ENCODE measurements around the gene OR56A4. TPM values are rescaled to one million over a fixed set of nuclear protein-coding genes. Genes with fewer than 3 reads are reported as not detected.

Gene OR56A4
- total RNA-seq: not detected in 2 replicates

DNA sequence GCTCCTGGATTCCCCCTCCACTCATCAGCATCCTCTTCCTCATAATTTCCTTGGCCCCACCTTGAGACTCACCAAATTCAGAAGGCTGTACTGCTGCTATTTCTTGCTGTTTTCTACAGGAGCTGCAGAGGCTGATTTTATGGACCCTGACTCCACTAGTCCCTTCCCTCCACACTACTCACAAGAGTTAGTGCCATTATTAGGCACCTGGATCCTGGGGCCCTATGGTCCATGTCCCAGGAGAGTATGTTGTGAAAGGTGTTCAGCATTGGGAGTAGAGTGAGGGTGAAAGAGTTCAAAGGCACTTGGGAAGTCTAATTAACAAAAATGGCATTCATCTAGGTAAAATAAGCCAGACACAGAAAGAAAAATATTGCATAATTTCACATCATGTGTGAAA is at the start of gene OR56A4:
Gene OR56A4, minus strand, starts transcription at position 101 of the 400 bp plus-strand sequence. CDS start 3,954 bp downstream, outside the sequence.

DNA sequence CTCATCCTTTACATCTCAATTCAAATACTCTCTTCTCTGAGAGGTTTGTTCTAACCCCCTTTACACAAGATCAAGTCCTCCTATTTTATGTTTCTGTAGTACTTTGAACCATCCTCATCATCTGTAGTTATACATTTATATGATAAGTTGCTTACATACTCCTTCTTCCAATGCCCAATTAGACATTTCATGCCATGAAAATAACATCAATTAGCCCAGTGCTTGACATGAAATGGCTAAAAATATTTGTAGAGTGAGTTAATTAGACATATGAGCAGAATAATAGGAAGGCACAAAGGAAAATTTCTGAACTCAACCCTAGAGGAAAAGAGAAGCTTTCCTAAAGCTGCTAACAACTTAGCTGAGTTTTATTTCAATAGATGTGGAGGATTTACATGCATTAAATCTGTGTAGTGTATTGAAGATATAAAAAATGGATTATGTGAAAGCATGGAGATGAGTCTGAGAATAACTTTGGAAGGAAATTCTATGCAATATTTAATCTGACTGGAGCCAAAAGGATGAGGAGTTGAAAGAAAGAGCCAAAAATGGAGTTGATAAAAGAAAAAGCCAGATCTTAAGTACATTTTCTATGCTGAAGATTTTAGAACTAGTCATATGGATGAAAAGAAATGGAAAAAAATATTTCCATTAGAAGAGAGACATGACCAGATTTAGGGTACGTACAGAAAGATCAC is 24.1 kb upstream of the OR56A4 start, which contains the start of gene OR56A1:
Gene OR56A1, minus strand, starts transcription at position 51 of the 698 bp plus-strand sequence. CDS start 3,066 bp downstream, outside the sequence.

GRCh38 chr11:5986885-5987284 is 19.9 kb downstream of the OR56A4 start, which contains the start of gene OR52L1:
Gene OR52L1, minus strand, starts transcription at chr11:5986985. Its CDS starts 55 bp downstream, at chr11:5986930.

DNA sequence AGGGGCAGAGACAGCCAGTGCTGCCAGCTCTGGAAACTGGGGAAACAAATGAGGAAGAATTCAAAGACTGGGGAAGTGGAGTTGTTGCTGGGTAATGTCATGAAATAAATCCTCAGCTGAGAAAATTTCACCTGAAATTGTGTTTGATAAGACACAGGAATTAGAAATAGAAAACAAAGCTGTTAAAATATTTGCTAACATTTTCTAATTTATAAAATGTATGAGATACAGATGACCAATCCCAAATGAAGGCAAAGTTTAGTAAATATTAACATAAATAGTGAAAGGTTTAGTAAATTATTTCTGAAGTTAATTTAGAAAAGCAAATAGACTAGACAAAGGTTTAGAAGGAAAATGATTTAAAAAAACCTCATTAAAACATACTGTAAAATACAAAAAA is 38.4 kb downstream of the OR56A4 start, which contains the start of gene OR56A5:
Gene OR56A5, minus strand, starts transcription at position 101 of the 400 bp plus-strand sequence. Its CDS starts 0 bp downstream, at position 101.

Other genes starting within 250 kb of the OR56A4 start
- not detected in 2 replicates for gene OR52N5, start 223.6 kb downstream of the OR56A4 start, total RNA-seq
- gene OR52N1, start 215.7 kb downstream of the OR56A4 start, total RNA-seq: not detected in 2 replicates
- not detected in 2 replicates for gene OR52N2, start 198.0 kb downstream of the OR56A4 start, total RNA-seq
- gene OR52E6, start 165.0 kb downstream of the OR56A4 start, total RNA-seq: not detected in 2 replicates
- gene OR52E8, start 149.3 kb downstream of the OR56A4 start, total RNA-seq: not detected in 2 replicates
- gene OR52E4, start 126.3 kb downstream of the OR56A4 start, total RNA-seq: not detected in 2 replicates
- not detected in 2 replicates for gene OR52E5, start 113.7 kb downstream of the OR56A4 start, total RNA-seq
- not detected in 2 replicates for gene OR56A3, start 64.7 kb downstream of the OR56A4 start, total RNA-seq
- not detected in 2 replicates for gene OR56A5, start 38.5 kb downstream of the OR56A4 start, total RNA-seq
- not detected in 2 replicates for gene OR52L1, start 20.0 kb downstream of the OR56A4 start, total RNA-seq
- gene OR56A1, start 23.8 kb upstream of the OR56A4 start, total RNA-seq: under 0.01 TPM in 1 of 2 replicates, not detected in the other
- not detected in 2 replicates for gene OR56B4, start 100.7 kb upstream of the OR56A4 start, total RNA-seq
- not detected in 2 replicates for gene OR52B2, start 163.4 kb upstream of the OR56A4 start, total RNA-seq
- gene OR52W1, start 192.3 kb upstream of the OR56A4 start, total RNA-seq: not detected in 2 replicates
- not detected in 2 replicates for gene C11orf42, start 198.6 kb upstream of the OR56A4 start, total RNA-seq
- gene FHIP1B, start 227.7 kb upstream of the OR56A4 start, total RNA-seq: 13.4 and 13.7 TPM in 2 replicates
- gene CNGA4, start 232.1 kb upstream of the OR56A4 start, total RNA-seq: 0.33 TPM in 1 of 2 replicates, not detected in the other

All from smooth muscle cell of trachea (primary cell).